T1000 (cell line): ENCODE results near the gene FIGN.

Experiments used
- DNase-seq: peaks from one replicate; lab custom pipeline; 2025; ENCODE audit warnings: mixed read lengths; lab: John Stamatoyannopoulos, UW

Gene FIGN

GRCh38 chr2:163708265-163708664 is 27.5 kb downstream of the FIGN start:
- no peak for DNase-seq

GRCh38 chr2:163703386-163703785 is 32.4 kb downstream of the FIGN start:
- no peak for DNase-seq

- no peak for DNase-seq
These were observed 34.2 kb downstream of the FIGN start for GRCh38 chr2:163701399-163702195.

GRCh38 chr2:163698857-163699256 is 37.0 kb downstream of the FIGN start:
- DNase-seq: no peak

GRCh38 chr2:163697846-163698637 is 37.8 kb downstream of the FIGN start:
- no peak for DNase-seq

- DNase-seq: no peak
These were observed 38.4 kb downstream of the FIGN start for GRCh38 chr2:163697429-163697828.

- DNase-seq: no peak
These were observed 42.3 kb downstream of the FIGN start for GRCh38 chr2:163693484-163693883.

GRCh38 chr2:163692611-163693482 is 43.0 kb downstream of the FIGN start:
- DNase-seq: no peak

GRCh38 chr2:163692081-163692480 is 43.7 kb downstream of the FIGN start:
- no peak for DNase-seq

GRCh38 chr2:163690896-163691295 is 44.9 kb downstream of the FIGN start:
- DNase-seq: no peak

GRCh38 chr2:163687217-163687616 is 48.6 kb downstream of the FIGN start:
- no peak for DNase-seq

- DNase-seq: no peak
These were observed 49.5 kb downstream of the FIGN start for GRCh38 chr2:163686289-163686688.

- DNase-seq: no peak
These were observed 53.1 kb downstream of the FIGN start for GRCh38 chr2:163682695-163683094.

GRCh38 chr2:163681745-163682144 is 54.1 kb downstream of the FIGN start:
- DNase-seq: no peak

GRCh38 chr2:163675388-163675787 is 60.4 kb downstream of the FIGN start:
- DNase-seq: no peak

GRCh38 chr2:163673522-163673921 is 62.3 kb downstream of the FIGN start:
- no peak for DNase-seq

- DNase-seq: no peak
These were observed 64.9 kb downstream of the FIGN start for GRCh38 chr2:163670929-163671328.

- DNase-seq: no peak
These were observed 66.3 kb downstream of the FIGN start for GRCh38 chr2:163669506-163669905.

- DNase-seq: no peak
These were observed 68.5 kb downstream of the FIGN start for GRCh38 chr2:163667064-163667887.

GRCh38 chr2:163665817-163666216 is 70.0 kb downstream of the FIGN start:
- no peak for DNase-seq

GRCh38 chr2:163665051-163665450 is 70.8 kb downstream of the FIGN start:
- DNase-seq: no peak
